SK-N-SH (cell line): ENCODE measurements around the gene PPP1R14D. TPM values are rescaled to one million over a fixed set of nuclear protein-coding genes. Genes with fewer than 3 reads are reported as not detected.

Experiments used
- polyA plus RNA-seq, 3 experiments: library from polyadenylated mRNA; depleted of rRNA; stranded (reverse); fragments of >200 nt; gene quantifications; 2 replicates each; pipeline ENCODE4 v1.2.3, GENCODE V29; 2012
- small RNA-seq, 7 experiments: library from RNA; depleted of rRNA; stranded (forward); fragments of <200 nt; gene quantifications; one replicate each; pipeline ENCODE3, GENCODE V24; 2012

The PPP1R14D gene
- polyA plus RNA-seq, 1 of the 3 experiments (the other 2 are of a cell fraction), result not detected

Small RNA genes lying within 50 kb of the gene (small RNA-seq; reads per million reads assigned to genes)
- gene AC025166.1, result 0 reads per million in 7 experiments

Other genes starting within 250 kb of the PPP1R14D start
- 1.6 and 2.0 TPM in 2 replicates for gene KNL1, start 234.5 kb downstream of the PPP1R14D start, polyA plus RNA-seq (2012; rRNA removed)
- 6.6 and 7.6 TPM in 2 replicates for gene RAD51, start 133.5 kb downstream of the PPP1R14D start, polyA plus RNA-seq (2012; rRNA removed)
- gene RMDN3, start 73.5 kb downstream of the PPP1R14D start, polyA plus RNA-seq (2012; rRNA removed), result 30.0 and 33.0 TPM in 2 replicates
- gene GCHFR, start 64.6 kb downstream of the PPP1R14D start, polyA plus RNA-seq (2012; rRNA removed), result 0.60 and 0.67 TPM in 2 replicates
- 0.06 TPM in 1 of 2 replicates, not detected in the other for gene C15orf62, start 58.7 kb downstream of the PPP1R14D start, polyA plus RNA-seq (2012; rRNA removed)
- 35.5 and 37.8 TPM in 2 replicates for gene ZFYVE19, start 21.6 kb downstream of the PPP1R14D start, polyA plus RNA-seq (2012; rRNA removed)
- gene DNAJC17, start 21.2 kb downstream of the PPP1R14D start, polyA plus RNA-seq (2012; rRNA removed), result 53.1 and 61.6 TPM in 2 replicates
- gene SPINT1, start 15.3 kb upstream of the PPP1R14D start, polyA plus RNA-seq (2012; rRNA removed), result 0.58 and 2.0 TPM in 2 replicates
- gene RHOV, start 45.5 kb upstream of the PPP1R14D start, polyA plus RNA-seq (2012; rRNA removed), result 0.49 and 0.62 TPM in 2 replicates
- gene VPS18, start 65.7 kb upstream of the PPP1R14D start, polyA plus RNA-seq (2012; rRNA removed), result 13.5 and 14.1 TPM in 2 replicates
- gene DLL4, start 100.6 kb upstream of the PPP1R14D start, polyA plus RNA-seq (2012; rRNA removed), result 0.03 TPM in 2 replicates
- 9.3 and 12.3 TPM in 2 replicates for gene CHAC1, start 124.8 kb upstream of the PPP1R14D start, polyA plus RNA-seq (2012; rRNA removed)